Measurements from ENCODE around the gene MRPS14. TPM values are rescaled to one million over a fixed set of nuclear protein-coding genes. Genes with fewer than 3 reads are reported as not detected.

Gene MRPS14
- polyA plus RNA-seq, 1 of the 3 experiments (the other 2 are of a cell fraction), result 18.2 TPM

DNA sequence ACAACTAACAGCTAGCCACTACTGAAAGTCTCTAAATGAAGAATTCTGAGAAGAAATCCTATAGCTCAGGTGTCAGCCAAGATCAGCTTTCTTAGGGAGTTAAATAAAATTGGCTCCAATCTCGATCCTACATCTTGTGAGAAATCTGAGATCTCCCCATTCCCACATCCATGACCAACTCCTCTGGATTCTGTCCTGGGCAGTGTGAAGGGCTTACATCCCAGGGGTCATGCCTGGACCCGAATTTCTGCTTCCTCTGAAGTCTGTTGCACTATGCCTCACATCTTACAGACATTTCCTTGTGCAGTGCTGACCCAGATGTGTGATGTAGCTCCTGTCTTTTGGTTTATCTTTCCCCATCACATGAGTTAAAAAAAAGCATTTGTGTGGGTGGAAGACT lies 39.6 kb upstream of the MRPS14 start:
- H3F3A ChIP-seq (replicated peaks; ENCODE audit: insufficient read depth), result no peaks in the 10 kb centered on the region
- no peak overlapping the region for H3K4me2 ChIP-seq
- H3K9me3 ChIP-seq, result no peaks in the 10 kb centered on the region
- no peak overlapping the region for H3K4me3 ChIP-seq (ENCODE audit: low read depth in 2 of 2, low read length in 1 of 2)
- H3K79me2 ChIP-seq (ENCODE audit: insufficient read depth), result no peaks in the 10 kb centered on the region
- no peaks in the 10 kb centered on the region for H3K27me3 ChIP-seq (ENCODE audit: insufficient read depth)
- TF ChIP-seq RAD21 (IDR thresholded peaks at IDR 0.05; ENCODE audit: low read length), result no peak
- TF ChIP-seq PBX3 (IDR thresholded peaks at IDR 0.05), result no peak
- TF ChIP-seq TAF1 (IDR thresholded peaks at IDR 0.05; ENCODE audit: borderline replicate concordance, low read depth, low read length), result no peak
- no peak for TF ChIP-seq SIN3A (IDR thresholded peaks at IDR 0.05; ENCODE audit: borderline replicate concordance, low read depth, low read length)
- TF ChIP-seq RFX5 (IDR thresholded peaks at IDR 0.05; ENCODE audit: low read length), result no peak
- no peak for TF ChIP-seq RXRA (IDR thresholded peaks at IDR 0.05; ENCODE audit: borderline replicate concordance, low read depth)
- no peak for TF ChIP-seq FOXM1 (IDR thresholded peaks at IDR 0.05; ENCODE audit: low read depth)
- TF ChIP-seq FOXJ3 (CRISPR knock-in tag; IDR thresholded peaks at IDR 0.05), result no peak
- no peak for TF ChIP-seq SMC3 (IDR thresholded peaks at IDR 0.05; ENCODE audit: low read depth, low read length)
- no peak for TF ChIP-seq EP300 (IDR thresholded peaks at IDR 0.05; ENCODE audit: borderline replicate concordance in 1 of 2, low read depth in 1 of 2, low read length in 1 of 2)
- TF ChIP-seq NRF1 (IDR thresholded peaks at IDR 0.05; ENCODE audit: low read depth, low read length), result no peak
- TF ChIP-seq, protein P1, sequence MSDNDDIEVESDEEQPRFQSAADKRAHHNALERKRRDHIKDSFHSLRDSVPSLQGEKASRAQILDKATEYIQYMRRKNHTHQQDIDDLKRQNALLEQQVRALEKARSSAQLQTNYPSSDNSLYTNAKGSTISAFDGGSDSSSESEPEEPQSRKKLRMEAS (IDR thresholded peaks at IDR 0.05; ENCODE audit: low read depth), result no peak
- TF ChIP-seq TCF12 (IDR thresholded peaks at IDR 0.05), result no peak
- TF ChIP-seq, protein P2, sequence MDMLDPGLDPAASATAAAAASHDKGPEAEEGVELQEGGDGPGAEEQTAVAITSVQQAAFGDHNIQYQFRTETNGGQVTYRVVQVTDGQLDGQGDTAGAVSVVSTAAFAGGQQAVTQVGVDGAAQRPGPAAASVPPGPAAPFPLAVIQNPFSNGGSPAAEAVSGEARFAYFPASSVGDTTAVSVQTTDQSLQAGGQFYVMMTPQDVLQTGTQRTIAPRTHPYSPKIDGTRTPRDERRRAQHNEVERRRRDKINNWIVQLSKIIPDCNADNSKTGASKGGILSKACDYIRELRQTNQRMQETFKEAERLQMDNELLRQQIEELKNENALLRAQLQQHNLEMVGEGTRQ (IDR thresholded peaks at IDR 0.05; ENCODE audit: borderline replicate concordance, low read depth, low read length), result no peak
- TF ChIP-seq ELF1 (IDR thresholded peaks at IDR 0.05), result no peak
- no peak for TF ChIP-seq CHD2 (IDR thresholded peaks at IDR 0.05; ENCODE audit: low read length, partially characterized antibody)
- TF ChIP-seq CTCF (IDR thresholded peaks at IDR 0.05), result no peak
- no peak for TF ChIP-seq YY1 (IDR thresholded peaks at IDR 0.05; ENCODE audit: low read depth)
- CTCF ChIA-PET, result no interaction called here
- POLR2A ChIA-PET, result no interaction called here
- 9% methylated on average over 2 of the region's 2 CpGs for WGBS (ENCODE audit: low lambda C conversion rate)
- no peaks in the 10 kb centered on the region for H3K36me3 ChIP-seq (replicated peaks in 1 of 2; ENCODE audit: control insufficient read depth in 1 of 2, insufficient read depth in 2 of 2, low read length in 1 of 2)
- no peaks in the 10 kb centered on the region for H3K9me2 ChIP-seq
- no peak for DNase-seq
- no peaks in the 10 kb centered on the region for H4K20me1 ChIP-seq (ENCODE audit: insufficient read depth)
- no peak overlapping the region for H3K9ac ChIP-seq
- no peak overlapping the region for H3K27ac ChIP-seq (ENCODE audit: low read depth in 2 of 2, low read length in 1 of 2)
- H2AFZ ChIP-seq (ENCODE audit: low read depth), result no peak overlapping the region
- H3K4me1 ChIP-seq (ENCODE audit: control insufficient read depth in 1 of 2, insufficient read depth in 2 of 2, low read depth in 1 of 2, low read length in 1 of 2), result no peaks in the 10 kb centered on the region
